HG03066 (cell line): Measurements from ENCODE around the gene RASSF1.
"Not testable (repeated sequence)": the region's sequence is repeated elsewhere in the genome, so short reads cannot be mapped to it uniquely, and the experiment has no call there.

Source experiments
- ATAC-seq: cut with Tn5 transposase; IDR thresholded peaks from one replicate; pipeline ENCODE4 v1.9.1; 2021; ENCODE audit warnings: low read depth; ENCODE audit not compliant: unreplicated experiment

Gene RASSF1

DNA sequence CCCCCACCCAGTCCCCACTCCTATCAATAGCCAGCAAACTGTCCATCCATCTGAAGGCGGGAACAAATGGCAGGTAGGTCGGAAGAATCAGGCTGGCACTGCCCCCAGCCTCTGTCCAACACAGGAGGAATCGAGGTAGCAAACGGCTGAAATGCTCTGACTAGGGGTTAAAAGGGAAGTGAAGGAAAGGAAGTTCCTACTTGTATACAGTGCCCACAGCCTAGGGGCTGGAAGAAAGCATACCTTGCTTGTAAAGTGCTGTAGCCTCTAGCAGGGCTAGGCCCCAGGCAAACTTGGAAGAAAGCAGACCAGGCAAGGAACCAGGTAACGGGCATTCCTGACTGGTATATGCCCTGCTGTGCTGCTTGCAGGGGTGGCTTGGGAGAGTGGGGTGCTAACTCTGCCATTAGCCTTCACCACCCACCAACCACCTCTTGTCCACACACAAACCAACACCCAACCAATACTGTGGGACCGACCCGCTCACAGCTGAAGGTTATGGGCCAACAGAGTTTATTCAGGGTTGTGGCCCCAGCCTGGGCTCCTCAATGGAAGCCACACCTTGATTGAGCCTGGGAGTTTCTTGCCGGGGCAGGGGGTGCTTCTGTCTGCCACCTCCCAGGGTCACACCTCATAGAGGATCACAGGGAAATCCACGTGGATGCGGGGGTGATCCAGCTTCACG is 15.0 kb downstream of the RASSF1 start:
- no peak for ATAC-seq

DNA sequence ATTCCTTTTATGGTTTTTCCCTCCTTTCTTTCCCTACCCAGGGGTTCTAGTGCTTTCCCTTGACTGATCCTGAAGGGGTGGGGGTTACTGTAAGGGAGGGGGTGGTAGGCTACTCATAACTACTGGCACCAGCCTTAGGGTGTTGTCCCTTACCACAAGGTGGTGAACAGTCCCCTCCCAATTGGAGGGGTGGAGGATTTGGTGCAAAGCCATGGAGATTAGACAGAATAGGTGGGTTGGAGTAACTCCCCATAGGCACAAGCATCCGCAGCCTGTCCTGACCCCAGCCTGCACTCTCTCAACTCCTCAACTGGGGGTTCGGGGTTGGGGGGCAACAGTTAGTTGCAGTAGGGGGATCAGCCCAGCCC is 15.5 kb downstream of the RASSF1 start:
- no peak for ATAC-seq

DNA sequence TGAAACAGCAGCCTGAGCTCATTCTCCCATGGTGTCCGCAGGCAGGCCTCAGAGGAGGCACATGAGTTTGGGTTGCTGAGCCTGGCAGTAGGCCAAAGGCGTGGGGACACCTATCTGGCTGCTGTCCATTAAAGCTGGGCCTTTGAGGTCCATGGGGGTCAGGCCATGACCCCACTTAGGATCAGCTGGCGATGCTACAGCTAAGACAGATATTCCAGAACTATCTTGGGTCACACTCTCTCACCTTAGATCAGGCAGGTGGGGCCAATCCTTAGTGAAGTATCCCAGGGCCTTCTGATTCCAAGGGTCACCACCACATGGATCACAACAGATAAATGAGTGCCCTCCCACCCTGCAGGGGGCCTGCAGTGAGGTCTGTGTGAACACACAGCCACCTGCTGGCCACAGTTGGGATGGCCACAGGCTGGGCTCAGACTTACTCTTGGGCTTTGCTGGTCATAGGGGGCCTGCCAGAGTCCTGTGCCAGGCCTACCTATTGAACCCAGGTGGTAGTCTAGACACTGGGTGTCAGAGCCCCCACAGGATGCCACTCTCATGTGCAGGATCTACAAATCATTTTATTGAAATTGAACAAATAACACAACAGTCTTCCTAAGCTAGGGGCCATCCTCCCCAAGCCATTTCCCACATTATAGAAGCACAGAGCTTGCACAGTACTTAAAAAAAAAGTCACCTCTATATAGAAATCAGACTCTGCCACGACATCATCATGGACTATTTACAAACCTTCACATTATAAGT is 16.1 kb downstream of the RASSF1 start:
- ATAC-seq: no peak

DNA sequence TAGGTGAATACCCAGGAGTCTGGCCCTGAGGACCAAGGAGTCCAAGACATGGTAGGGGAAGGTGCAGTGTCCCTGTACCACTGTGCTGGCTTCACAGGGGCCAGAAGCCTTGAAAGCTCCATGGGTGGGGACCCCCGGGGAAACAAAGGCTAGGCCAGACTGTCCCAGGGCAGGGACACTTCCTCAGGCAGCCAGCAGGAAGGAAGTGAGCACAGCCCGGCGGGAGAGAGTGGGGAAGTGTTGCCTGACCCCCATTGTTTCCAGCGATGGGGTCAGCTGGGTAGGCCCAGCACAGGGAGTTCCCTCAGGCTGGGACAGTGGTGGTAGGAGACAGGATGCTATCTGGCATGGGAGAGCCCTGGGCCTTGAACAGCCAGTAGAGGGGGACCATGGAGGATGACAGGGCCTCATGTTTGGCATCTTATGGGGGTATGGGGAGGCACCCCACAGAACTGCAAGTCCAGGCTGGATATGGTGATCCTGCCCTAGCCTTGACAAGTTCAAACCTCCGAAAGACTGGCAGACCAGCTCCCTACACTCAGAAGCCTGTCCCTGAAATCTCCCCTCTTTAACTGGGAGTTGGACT is 16.9 kb downstream of the RASSF1 start:
- ATAC-seq: no peak

DNA sequence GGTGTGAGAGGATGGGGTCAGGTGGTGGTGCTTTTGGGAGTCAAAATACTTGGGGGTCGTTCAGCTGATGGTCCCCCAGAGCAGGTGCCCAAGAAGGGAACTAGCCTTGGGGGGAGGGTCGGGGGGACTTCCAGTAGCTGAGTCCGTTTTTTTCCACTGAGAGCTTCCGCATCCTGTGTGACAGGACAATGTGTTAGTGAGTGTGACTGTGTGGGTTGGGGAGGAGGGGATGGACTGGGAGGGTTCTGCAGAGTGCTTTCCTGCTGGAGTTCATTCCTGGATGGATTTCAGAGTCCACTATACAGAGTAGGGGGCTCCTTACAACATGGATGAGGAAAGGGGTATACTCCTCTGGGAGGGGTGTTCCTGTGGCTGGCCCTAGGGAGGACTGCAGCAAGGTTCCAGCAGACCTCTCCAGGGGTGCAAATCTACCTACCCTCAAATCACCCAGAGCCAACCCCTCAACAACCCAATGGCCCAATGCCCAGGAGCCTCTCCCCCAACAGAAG is 17.5 kb downstream of the RASSF1 start:
- no peak for ATAC-seq

DNA sequence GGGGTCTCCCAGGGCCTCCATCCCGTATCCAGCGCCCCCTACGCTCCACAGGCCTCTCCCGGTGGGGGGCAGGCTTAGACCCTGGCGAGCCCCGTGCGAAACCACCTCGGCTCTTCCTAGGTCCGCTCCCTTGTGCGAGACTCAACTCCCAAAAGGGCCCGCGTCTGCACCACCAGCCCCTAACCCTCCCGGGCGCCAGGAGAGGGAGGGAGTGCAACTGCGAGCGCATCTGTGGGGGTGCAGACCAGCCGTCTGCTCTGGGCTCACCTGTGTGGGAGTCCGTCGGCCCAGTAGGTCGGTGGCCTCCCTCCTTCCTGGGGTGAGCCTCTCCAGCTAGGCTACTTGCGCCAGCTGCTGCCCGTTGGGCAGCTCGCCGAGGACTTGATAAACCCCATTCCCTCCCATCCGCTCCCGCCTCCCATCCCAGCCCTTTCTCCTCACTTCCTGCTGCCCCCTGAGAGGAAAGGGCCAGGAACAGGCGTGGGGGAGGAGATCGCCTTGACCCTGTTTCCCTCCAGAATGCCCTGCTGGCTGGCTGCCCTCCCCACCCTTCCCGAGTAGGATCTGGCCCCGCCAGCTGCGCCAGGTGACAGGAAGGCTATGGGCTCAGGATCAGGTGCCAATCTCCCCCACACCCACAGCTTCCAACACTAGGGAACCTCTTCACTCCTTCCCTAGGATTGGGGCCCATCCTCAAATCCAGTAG is 18.1 kb downstream of the RASSF1 start, which contains the start of gene HYAL2:
TSS of gene HYAL2 (minus strand) at position 360 of the 706 bp plus-strand sequence. CDS start 2,256 bp downstream, outside the sequence.
- ATAC-seq: no peak

DNA sequence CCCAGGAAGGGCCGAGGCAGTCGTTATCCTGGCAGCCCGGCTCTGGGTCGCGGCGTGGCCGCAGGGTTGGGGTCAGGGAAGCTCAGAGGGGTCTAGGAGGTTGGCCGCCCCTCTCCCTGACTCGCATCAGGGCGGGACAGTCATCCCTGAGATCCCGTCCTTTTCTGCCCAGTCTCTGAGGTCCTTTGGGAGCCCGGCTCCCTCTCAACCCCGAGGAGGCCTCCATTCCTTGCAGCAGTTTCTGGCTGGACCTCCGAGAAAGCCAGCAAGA is 18.6 kb downstream of the RASSF1 start:
- no peak for ATAC-seq

DNA sequence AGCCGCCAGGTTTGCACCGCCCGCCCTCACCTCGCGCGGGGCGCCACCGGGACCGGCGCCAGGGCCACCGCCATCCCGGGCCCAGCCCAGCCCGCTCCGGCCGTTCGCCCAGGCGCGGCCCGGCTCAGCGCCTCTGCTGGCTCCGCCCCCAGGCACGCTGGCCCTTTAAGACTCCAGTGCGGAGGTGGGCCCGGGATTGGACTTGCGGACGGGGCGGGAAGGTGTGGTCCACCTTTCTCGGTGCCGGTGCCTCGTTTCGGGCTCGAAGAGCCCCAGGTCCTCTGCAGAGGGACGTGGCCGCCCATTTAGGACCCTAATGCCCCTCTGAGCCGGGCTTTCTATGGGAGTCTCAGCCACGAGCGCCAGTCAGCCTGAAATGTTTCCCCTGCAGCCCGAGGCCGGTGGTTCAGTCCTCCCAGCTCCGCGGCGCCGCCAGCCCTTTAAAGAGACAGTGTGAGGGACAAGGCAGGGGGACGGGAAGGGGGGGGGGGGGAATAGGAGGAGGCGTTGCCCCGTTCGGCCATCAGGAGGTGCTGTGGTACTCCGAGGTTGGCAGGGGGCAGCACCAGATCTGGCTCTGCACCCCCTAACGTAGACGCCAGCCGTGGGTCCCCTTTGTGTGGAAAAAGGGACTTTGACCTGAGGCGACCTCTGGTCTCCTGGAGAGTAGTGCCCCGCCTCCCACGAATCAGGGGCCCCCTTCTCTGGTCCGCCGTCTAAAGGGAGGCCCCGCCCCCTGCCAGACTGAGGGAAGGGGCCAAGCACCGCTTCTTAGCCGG is 19.1 kb downstream of the RASSF1 start:
- ATAC-seq: peak; percentile 82

DNA sequence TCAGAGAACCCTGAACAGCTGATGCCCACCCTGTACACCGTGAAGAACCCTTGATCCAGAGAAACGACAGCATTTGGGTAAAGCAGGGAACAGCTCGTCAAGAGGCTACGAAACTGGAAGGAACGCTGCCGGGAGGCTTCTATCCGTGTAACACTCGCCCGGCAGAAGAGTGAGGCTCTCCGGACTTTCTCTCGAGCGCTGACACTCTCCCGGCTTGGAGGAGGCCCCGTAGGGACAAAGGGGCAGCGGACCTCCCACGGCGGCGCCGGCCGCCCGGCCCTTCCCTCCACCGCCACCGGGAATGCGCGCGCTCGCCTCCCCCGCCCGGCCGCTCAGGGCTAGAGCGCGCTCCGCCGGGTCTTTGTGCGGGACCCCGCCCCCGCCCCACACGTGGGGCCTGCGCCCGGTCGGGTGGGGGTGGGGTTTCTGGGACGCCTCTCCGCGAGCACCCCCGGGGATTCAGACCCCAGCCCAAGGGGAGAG is 19.7 kb downstream of the RASSF1 start:
- peak; percentile 45 for ATAC-seq

DNA sequence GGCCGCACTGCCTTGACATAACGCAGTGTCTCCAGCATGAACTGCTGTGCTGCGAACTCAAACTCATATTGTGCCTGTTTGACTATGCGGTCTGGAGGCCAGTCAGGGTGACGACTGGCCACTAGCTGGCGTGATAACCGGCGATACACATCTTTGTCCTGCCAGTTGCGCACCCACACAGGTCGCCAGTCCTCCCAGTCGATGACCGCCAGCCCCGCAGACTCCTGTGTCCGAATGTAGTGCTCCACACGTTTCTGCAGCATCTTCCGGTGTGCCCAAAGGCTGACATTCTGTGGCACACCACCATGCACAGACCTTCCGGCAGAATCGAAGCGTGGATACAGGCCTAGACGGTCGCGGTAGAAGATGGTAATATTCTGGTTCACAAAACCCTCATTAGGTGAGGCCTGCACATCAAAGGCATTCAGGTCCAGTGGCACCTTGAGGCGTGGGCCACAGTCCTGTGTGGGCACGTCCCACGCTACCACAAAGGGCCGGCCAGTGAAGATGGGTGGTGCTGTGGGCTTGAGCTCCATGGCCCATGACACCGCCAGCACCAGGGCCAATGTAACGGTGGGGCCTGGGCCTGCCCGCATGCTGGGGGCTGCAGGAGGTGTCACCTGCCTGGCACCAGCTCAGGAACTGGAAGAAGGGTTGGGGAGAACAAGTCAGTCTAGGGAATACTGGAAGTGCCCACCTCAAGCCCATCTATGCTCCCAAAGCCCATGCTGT is 20.6 kb downstream of the RASSF1 start:
- no peak for ATAC-seq

DNA sequence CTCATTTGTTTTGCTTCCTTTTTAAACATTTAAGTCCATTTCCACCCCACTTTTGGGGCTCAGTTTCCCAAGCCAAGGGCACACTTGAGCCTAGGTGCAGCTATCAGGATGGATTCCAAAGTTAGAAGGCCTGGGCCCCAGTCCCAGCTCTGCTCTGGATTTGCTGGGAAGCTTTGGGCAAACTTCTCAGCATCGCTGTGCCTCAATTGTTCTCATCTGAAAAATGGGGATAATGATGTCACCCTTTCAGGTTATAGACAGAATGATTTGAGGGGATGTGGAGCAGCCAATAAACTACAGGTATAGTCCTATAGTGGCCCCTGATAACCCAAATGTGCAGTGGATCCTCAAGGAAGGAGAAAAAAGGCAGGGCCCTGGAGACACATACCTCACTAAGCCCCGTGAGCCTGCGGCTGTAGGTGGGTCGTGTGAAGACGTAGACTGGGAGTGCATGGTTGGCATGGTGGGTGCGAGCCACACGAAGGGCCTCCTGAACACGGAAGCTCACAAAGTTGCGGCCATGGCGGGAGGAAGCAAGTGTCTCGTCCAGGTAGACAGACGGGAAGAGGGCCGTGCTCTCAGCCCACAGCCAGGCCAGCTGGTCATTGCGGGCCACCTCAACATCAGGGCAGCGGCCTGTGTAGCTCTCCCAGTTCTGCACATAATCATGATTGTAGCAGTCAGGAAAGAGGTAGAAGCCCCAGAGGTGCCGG is 21.3 kb downstream of the RASSF1 start:
- ATAC-seq: no peak

DNA sequence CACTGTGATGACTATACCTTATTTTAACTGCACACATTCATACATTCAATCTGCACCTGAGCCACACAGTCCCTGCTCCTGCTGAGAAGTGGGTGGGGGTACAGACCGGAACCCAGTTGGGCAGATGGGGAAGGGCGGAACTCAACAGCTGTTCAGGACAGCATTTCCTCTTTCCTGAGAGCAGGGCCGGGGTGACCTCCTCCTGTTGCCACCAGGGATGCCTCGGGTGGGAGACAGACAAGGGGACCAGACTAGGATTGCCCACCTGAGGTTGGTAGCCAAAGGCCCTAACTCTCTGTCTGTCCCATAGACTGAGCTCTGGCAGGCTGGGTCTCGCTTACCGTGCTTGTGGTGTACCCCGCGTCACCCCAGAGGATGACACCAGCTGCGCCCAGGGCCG is 22.0 kb downstream of the RASSF1 start:
- no peak for ATAC-seq

DNA sequence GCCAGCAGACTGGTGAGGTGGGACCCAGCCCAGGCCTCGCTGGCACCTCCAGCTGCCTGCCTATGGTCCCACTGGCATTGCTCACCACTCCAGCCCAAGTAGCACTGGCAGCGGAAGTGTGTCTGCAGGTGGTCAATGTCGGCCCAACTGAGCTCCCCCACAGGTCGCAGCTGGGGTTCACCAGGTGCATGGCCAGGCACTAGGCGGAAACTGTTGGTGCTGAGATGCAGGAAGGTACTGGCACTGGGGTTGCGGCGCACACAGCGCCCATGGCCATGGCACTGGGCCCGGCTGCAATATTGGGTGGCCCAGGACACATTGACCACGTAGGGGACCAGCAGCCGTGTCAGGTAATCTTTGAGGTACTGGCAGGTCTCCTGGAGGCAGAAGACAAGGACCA is 22.5 kb downstream of the RASSF1 start:
- ATAC-seq: no peak

DNA sequence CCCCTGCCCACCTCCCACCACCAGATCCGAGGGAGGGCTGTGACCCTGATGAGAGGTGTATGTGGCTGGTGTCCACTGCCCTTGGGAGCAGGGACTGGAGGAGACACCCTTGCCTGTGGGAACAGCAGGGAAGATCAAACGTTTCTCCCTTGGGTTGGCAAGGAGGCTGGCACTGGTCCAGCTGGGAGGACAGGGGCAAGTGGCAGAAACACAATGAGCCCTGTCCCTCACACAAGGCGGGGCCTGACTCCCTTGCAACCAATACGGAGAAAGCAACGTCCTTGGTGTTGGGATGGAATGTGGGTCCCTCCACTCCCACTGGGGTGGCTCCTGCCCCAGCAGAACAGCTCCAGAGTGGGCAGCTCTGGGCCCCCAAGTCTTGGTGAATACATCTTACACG is 23.3 kb downstream of the RASSF1 start:
- no peak for ATAC-seq

DNA sequence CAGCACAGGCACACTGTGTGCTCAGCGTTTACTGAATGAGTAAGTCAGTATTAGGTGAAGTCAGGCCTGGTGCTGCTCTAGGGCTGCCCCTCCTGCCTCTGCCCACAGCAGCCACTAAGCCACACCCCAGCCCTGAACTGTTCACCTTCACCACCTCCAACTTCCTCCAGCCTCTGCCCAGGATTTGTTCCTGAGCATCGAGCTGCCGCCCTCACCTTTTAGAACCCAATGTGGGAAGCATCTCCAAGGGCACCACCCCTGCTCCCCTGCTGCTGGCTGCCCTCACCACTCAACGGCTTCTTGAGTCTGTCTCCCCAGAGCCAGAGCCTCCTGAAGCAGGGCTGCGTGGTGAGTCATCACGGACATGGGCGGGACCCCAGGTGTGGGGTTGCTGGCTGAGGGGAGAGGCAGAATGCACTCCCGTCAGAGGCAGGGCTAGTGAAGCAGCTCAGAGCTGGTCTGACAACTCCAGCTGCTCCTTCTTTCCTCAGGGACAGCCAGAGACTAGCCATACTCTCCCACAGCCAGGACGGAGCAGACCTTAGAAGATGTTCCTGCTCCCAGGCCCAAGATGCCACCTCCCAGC is 23.9 kb downstream of the RASSF1 start:
- no peak for ATAC-seq

DNA sequence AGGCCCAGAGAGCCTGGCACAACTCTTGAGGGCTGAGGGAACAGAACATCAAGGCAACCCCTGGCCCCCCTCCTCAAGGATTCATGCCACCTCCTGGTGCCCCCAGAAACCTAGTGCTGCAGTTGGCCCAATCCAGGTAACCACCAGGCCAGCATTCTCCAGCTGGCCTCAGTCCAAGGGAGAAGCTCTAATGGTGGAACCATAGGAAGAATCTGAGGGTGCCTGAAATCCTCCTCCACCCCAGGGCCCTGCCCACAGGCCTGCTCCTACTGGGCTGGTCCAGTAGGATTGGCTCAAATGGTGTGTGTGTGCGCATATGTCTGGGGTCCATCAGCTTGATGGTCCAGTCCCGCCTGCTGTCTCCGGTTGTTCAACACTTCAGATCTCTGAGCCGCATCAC is 25.8 kb downstream of the RASSF1 start:
- ATAC-seq: no peak

DNA sequence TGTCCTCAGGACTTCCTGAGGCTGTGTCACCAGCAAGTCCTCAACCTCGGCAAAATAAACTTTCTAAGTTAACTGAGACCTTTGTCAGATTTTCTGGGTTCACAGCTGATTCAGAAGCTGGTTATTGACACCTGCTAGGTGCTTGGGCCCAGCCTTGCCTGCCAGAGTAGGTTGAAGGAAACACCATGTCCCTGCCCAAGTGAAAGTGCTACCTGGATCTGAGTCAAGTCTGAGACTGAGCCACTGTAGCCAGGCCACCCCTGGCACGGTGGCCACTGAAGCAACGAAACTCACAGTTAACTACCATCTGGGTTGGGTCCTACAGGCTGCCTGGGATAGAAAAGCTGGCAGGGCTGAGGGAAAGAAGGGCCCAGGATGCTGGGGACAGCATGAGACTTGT is 26.3 kb downstream of the RASSF1 start:
- ATAC-seq: no peak

DNA sequence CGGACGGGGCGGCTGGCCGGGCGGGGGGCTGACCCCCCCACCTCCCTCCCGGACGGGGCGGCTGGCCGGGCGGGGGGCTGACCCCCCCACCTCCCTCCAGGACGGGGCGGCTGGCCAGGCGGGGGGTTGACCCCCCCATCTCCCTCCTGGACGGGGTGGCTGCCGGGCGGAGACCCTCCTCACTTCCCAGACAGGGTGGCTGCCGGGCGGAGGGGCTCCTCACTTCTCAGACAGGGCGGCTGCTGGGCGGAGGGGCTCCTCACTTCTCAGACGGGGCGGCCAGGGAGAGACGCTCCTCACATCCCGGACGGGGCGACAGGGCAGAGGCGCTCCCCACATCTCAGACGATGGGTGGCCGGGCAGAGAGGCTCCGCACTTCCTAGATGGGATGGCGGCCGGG is 28.6 kb downstream of the RASSF1 start:
- ATAC-seq: not testable (repeated sequence)

DNA sequence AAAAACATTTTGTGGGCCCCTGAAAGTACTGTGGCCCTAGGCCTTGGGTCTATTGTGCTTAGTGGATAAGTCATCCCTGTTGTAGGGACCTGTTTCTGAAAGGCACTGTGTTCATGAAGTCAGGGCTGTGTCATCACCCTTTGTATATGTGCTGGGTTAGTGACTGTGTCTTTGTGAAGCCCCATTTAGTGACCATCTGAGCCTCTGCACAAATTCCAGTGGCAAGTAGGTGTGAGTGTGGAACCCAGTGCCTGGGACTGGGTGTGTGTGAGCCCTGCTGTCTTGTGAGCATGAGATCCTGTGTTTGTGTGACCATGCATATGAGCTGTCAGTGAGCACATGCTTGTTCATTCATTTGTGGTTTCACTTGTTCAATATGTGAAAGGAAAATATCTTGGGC is 36.0 kb downstream of the RASSF1 start:
- no peak for ATAC-seq
